Hepatocyte (in vitro differentiated cells): ENCODE measurements around the gene UBR7. TPM values are rescaled to one million over a fixed set of nuclear protein-coding genes. Genes with fewer than 3 reads are reported as not detected.

Experiments used
- DNase-seq: peaks from one replicate; pipeline ENCODE4 v3.0.0-alpha.2; 2016; ENCODE audit warnings: low spot score
- H2AFZ ChIP-seq: fragments of 200-600 bp; sonication (generic); 2 replicates; pipeline ENCODE4 v1.6.0; 2016; ENCODE audit warnings: antibody characterized with exemption, mild to moderate bottlenecking
- H3K27ac ChIP-seq: fragments of 200-600 bp; sonication (generic); 2 replicates; pipeline ENCODE4 v1.5.1; 2016; ENCODE audit warnings: mild to moderate bottlenecking
- H3K27me3 ChIP-seq: fragments of 200-600 bp; sonication (generic); 2 replicates; pipeline ENCODE4 v1.6.1; 2016
- H3K36me3 ChIP-seq: fragments of 200-600 bp; sonication (generic); replicated peaks from 2 replicates; pipeline ENCODE4 v1.5.1; 2016; ENCODE audit warnings: low read depth; ENCODE audit not compliant: insufficient read depth
- H3K4me1 ChIP-seq: fragments of 200-600 bp; sonication (generic); 2 replicates; pipeline ENCODE4 v1.5.1; 2016; ENCODE audit warnings: mild to moderate bottlenecking, moderate library complexity; ENCODE audit not compliant: insufficient read depth
- H3K4me2 ChIP-seq: fragments of 200-600 bp; sonication (generic); 2 replicates; pipeline ENCODE4 v1.6.0; 2016
- H3K4me3 ChIP-seq: fragments of 200-600 bp; sonication (generic); 2 replicates; pipeline ENCODE4 v1.5.1; 2016; ENCODE audit warnings: mild to moderate bottlenecking
- H3K79me2 ChIP-seq: fragments of 200-600 bp; sonication (generic); 2 replicates; pipeline ENCODE4 v1.6.0; 2017; ENCODE audit warnings: mild to moderate bottlenecking
- H3K9me2 ChIP-seq: fragments of 200-600 bp; sonication (generic); replicated peaks from 2 replicates; pipeline ENCODE4 v1.6.0; 2017; ENCODE audit warnings: mild to moderate bottlenecking; ENCODE audit not compliant: insufficient read depth
- H3K9me3 ChIP-seq: fragments of 200-600 bp; sonication (generic); 2 replicates; pipeline ENCODE4 v1.5.1; 2016; ENCODE audit warnings: low read depth, mild to moderate bottlenecking
- H4K20me1 ChIP-seq: fragments of 200-600 bp; sonication (generic); 2 replicates; pipeline ENCODE4 v1.6.0; 2016; ENCODE audit warnings: mild to moderate bottlenecking; ENCODE audit not compliant: insufficient read depth, poor library complexity, severe bottlenecking
- CTCF ChIP-seq: fragments of 200-600 bp; sonication (generic); IDR thresholded peaks from 2 replicates; pipeline ENCODE4 v1.5.1; 2016; ENCODE audit warnings: antibody characterized with exemption, mild to moderate bottlenecking; ENCODE audit not compliant: poor library complexity
- EZH2 ChIP-seq: fragments of 200-600 bp; sonication (generic); IDR thresholded peaks from 2 replicates; pipeline ENCODE4 v1.6.1; 2016; ENCODE audit warnings: antibody characterized with exemption, mild to moderate bottlenecking, borderline replicate concordance
- EZH2phosphoT487 ChIP-seq: fragments of 200-600 bp; sonication (generic); IDR thresholded peaks from one replicate; pipeline ENCODE4 v1.6.1; 2018; ENCODE audit warnings: antibody characterized with exemption, mild to moderate bottlenecking, low read depth, moderate library complexity; ENCODE audit not compliant: unreplicated experiment, severe bottlenecking
- WGBS: methylation state at CpG from one replicate; pipeline ENCODE4 v1.1.6; 2016; ENCODE audit warnings: low lambda C conversion rate; ENCODE audit errors: missing lambda C conversion rate; 5-methylcytosine and 5-hydroxymethylcytosine counted together
- polyA plus RNA-seq: library from polyadenylated mRNA; unstranded; fragments of >200 nt; fragmentation: Nextera tagmentation; extraction: Ambion mirVana; gene quantifications from 2 replicates; pipeline ENCODE4 v1.2.1, GENCODE V29; 2016
- total RNA-seq: library from RNA; depleted of rRNA; stranded (reverse); fragments of >200 nt; gene quantifications from 2 replicates; pipeline ENCODE4 v1.2.3, GENCODE V29; 2014

Gene UBR7
- total and polyA plus RNA-seq, 2 experiments from 2014 or later, result 13.1 to 16.3 TPM

GRCh38 chr14:93228550-93228949 lies 21.5 kb downstream of the UBR7 start:
- Histone ChIP-seq H4K20me1 (no peaks in the 10 kb centered on the region), H3K4me3 (no peak overlapping the region), H3K9me2 (no peaks in the 10 kb centered on the region), H3K9me3 (no peaks in the 10 kb centered on the region), H3K36me3 (no peaks in the 10 kb centered on the region), H3K27ac (no peak overlapping the region), H3K79me2 (no peaks in the 10 kb centered on the region), H3K4me2 (no peak overlapping the region), H3K4me1 (no peaks in the 10 kb centered on the region), H3K27me3 (no peaks in the 10 kb centered on the region), H2AFZ (no peak overlapping the region)
- no peak for DNase-seq
- 95% methylated on average over 8 of the region's 8 CpGs for WGBS
- no peak for TF ChIP-seq CTCF
- no peak for TF ChIP-seq EZH2
- TF ChIP-seq EZH2phosphoT487, result no peak

- DNase-seq, result no peak
- Histone ChIP-seq H3K9me2 (no peaks in the 10 kb centered on the region), H3K4me1 (no peaks in the 10 kb centered on the region), H3K27me3 (no peaks in the 10 kb centered on the region), H3K9me3 (no peaks in the 10 kb centered on the region), H3K4me2 (no peak overlapping the region), H3K79me2 (no peaks in the 10 kb centered on the region), H4K20me1 (no peaks in the 10 kb centered on the region), H3K4me3 (no peak overlapping the region), H3K27ac (no peak overlapping the region), H2AFZ (no peak overlapping the region), H3K36me3 (no peaks in the 10 kb centered on the region)
- 96% methylated on average over 16 of the region's 16 CpGs for WGBS
- TF ChIP-seq EZH2phosphoT487, result no peak
- TF ChIP-seq CTCF, result no peak
- no peak for TF ChIP-seq EZH2
These were observed 23.5 kb downstream of the UBR7 start for GRCh38 chr14:93230539-93230938.

GRCh38 chr14:93231129-93231979 lies 24.3 kb downstream of the UBR7 start:
- 92% methylated on average over 33 of the region's 39 CpGs for WGBS
- no peaks in the 10 kb centered on the region for H4K20me1 ChIP-seq
- H3K4me1 ChIP-seq, result no peaks in the 10 kb centered on the region
- no peaks in the 10 kb centered on the region for H3K36me3 ChIP-seq
- H3K9me3 ChIP-seq, result no peaks in the 10 kb centered on the region
- TF ChIP-seq CTCF (no peak), EZH2phosphoT487 (no peak), EZH2 (no peak)
- H3K27ac ChIP-seq, result no peak overlapping the region
- no peak overlapping the region for H3K4me2 ChIP-seq
- H3K27me3 ChIP-seq, result no peaks in the 10 kb centered on the region
- H3K9me2 ChIP-seq, result no peaks in the 10 kb centered on the region
- no peak for DNase-seq
- H3K4me3 ChIP-seq, result no peak overlapping the region
- no peak overlapping the region for H2AFZ ChIP-seq
- no peaks in the 10 kb centered on the region for H3K79me2 ChIP-seq
